Mesenchymal stem cell (in vitro differentiated cells and primary cell): ENCODE measurements around the gene NFATC1.

Experiments used
- DNase-seq: peaks from one replicate; pipeline ENCODE4 v3.0.0-alpha.2; 2013
- H2AFZ ChIP-seq: one replicate; pipeline ENCODE4 v1.6.1; 2013; ENCODE audit warnings: low read depth, mild to moderate bottlenecking, control low read depth, inconsistent platforms, low read length, moderate library complexity
- H2AK5ac ChIP-seq: 2 replicates; pipeline ENCODE4 v1.6.1; 2013; ENCODE audit warnings: low read length, moderate library complexity, mild to moderate bottlenecking, inconsistent platforms; ENCODE audit not compliant: severe bottlenecking
- H2BK120ac ChIP-seq: one replicate; pipeline ENCODE4 v1.6.1; 2013; ENCODE audit warnings: low read depth, mild to moderate bottlenecking, inconsistent platforms, low read length, moderate library complexity
- H2BK12ac ChIP-seq, 2 experiments: one replicate each; pipeline ENCODE4 v1.6.1; 2013; ENCODE audit warnings: inconsistent platforms in 2 of 2, low read length in 2 of 2, mild to moderate bottlenecking in 2 of 2, moderate library complexity in 2 of 2, control low read depth in 1 of 2
- H2BK15ac ChIP-seq: one replicate; pipeline ENCODE4 v1.6.1; 2013; ENCODE audit warnings: mild to moderate bottlenecking, low read depth, inconsistent platforms; ENCODE audit not compliant: poor library complexity, severe bottlenecking
- H2BK5ac ChIP-seq: 2 replicates; pipeline ENCODE4 v1.6.1; 2013; ENCODE audit warnings: low read depth, mild to moderate bottlenecking, low read length, control low read depth, inconsistent platforms; ENCODE audit not compliant: poor library complexity, severe bottlenecking
- H3K14ac ChIP-seq, 2 experiments: one replicate each; pipeline ENCODE4 v1.6.1; 2013; ENCODE audit warnings: inconsistent platforms in 2 of 2, low read length in 2 of 2, control low read depth in 1 of 2, mild to moderate bottlenecking in 1 of 2, moderate library complexity in 1 of 2
- H3K18ac ChIP-seq, 2 experiments: one replicate each; pipeline ENCODE4 v1.6.1; 2013; ENCODE audit warnings: inconsistent platforms in 2 of 2, low read length in 2 of 2, control low read depth in 1 of 2, low read depth in 1 of 2, mild to moderate bottlenecking in 1 of 2
- H3K23ac ChIP-seq, 2 experiments: one replicate each; pipeline ENCODE4 v1.6.1; 2013; ENCODE audit warnings: inconsistent platforms in 2 of 2, low read length in 2 of 2, mild to moderate bottlenecking in 2 of 2, moderate library complexity in 2 of 2, control low read depth in 1 of 2
- H3K27ac ChIP-seq: 2 replicates; pipeline ENCODE4 v1.5.1; 2013; ENCODE audit warnings: mild to moderate bottlenecking, moderate library complexity, low read length, control low read depth, inconsistent platforms; ENCODE audit not compliant: poor library complexity, severe bottlenecking
- H3K27me3 ChIP-seq, 2 experiments: 2 replicates each; pipeline versions ENCODE4 v1.6.1 to v1.7.0; 2013; ENCODE audit warnings: low read length in 2 of 2, mild to moderate bottlenecking in 2 of 2, moderate library complexity in 2 of 2, control low read depth in 1 of 2, inconsistent platforms in 1 of 2; ENCODE audit not compliant: control insufficient read depth in 1 of 2, insufficient read depth in 1 of 2
- H3K36me3 ChIP-seq, 2 experiments: 2 replicates each; pipeline versions ENCODE4 v1.6.1 to v1.7.0; 2013; ENCODE audit warnings: low read length in 2 of 2, control low read depth in 1 of 2, inconsistent platforms in 1 of 2, low read depth in 1 of 2, mild to moderate bottlenecking in 1 of 2; ENCODE audit not compliant: insufficient read depth in 2 of 2, control insufficient read depth in 1 of 2
- H3K4ac ChIP-seq, 2 experiments: one replicate each; pipeline ENCODE4 v1.6.1; 2013; ENCODE audit warnings: inconsistent platforms in 2 of 2, low read length in 2 of 2, mild to moderate bottlenecking in 2 of 2, moderate library complexity in 2 of 2, control low read depth in 1 of 2, low read depth in 1 of 2
- H3K4me1 ChIP-seq: 2 replicates; pipeline ENCODE4 v1.6.1; 2013; ENCODE audit warnings: low read depth, low read length, control low read depth; ENCODE audit not compliant: control insufficient read depth, insufficient read depth
- H3K4me2 ChIP-seq: 2 replicates; pipeline ENCODE4 v1.6.1; 2013; ENCODE audit warnings: low read length, mild to moderate bottlenecking, inconsistent platforms; ENCODE audit not compliant: poor library complexity, severe bottlenecking
- H3K4me3 ChIP-seq, 2 experiments: 2 replicates each; pipeline versions ENCODE4 v1.5.1 to v1.7.0; 2013; ENCODE audit warnings: low read length in 2 of 2, mild to moderate bottlenecking in 2 of 2, control low read depth in 1 of 2, low read depth in 1 of 2; ENCODE audit not compliant: insufficient read depth in 1 of 2
- H3K79me1 ChIP-seq: replicated peaks from 2 replicates; pipeline ENCODE4 v1.6.1; 2013; ENCODE audit warnings: mild to moderate bottlenecking, control low read depth, low read length, inconsistent platforms; ENCODE audit not compliant: poor library complexity, severe bottlenecking
- H3K9ac ChIP-seq: 2 replicates; pipeline ENCODE4 v1.7.0; 2013; ENCODE audit warnings: mild to moderate bottlenecking, low read length, moderate library complexity
- H3K9me3 ChIP-seq: 2 replicates; pipeline ENCODE4 v1.7.0; 2013; ENCODE audit warnings: mild to moderate bottlenecking, low read length; ENCODE audit not compliant: control insufficient read depth
- H4K8ac ChIP-seq: one replicate; pipeline ENCODE4 v1.6.1; 2013; ENCODE audit warnings: inconsistent platforms, mild to moderate bottlenecking, low read length, moderate library complexity
- H4K91ac ChIP-seq: one replicate; pipeline ENCODE4 v1.6.1; 2013; ENCODE audit warnings: mild to moderate bottlenecking, low read length, inconsistent platforms
- WGBS: methylation state at CpG from one replicate; pipeline ENCODE4 v1.1.7; 2013; ENCODE audit warnings: mixed read lengths; 5-methylcytosine and 5-hydroxymethylcytosine counted together

NFATC1 gene

DNA sequence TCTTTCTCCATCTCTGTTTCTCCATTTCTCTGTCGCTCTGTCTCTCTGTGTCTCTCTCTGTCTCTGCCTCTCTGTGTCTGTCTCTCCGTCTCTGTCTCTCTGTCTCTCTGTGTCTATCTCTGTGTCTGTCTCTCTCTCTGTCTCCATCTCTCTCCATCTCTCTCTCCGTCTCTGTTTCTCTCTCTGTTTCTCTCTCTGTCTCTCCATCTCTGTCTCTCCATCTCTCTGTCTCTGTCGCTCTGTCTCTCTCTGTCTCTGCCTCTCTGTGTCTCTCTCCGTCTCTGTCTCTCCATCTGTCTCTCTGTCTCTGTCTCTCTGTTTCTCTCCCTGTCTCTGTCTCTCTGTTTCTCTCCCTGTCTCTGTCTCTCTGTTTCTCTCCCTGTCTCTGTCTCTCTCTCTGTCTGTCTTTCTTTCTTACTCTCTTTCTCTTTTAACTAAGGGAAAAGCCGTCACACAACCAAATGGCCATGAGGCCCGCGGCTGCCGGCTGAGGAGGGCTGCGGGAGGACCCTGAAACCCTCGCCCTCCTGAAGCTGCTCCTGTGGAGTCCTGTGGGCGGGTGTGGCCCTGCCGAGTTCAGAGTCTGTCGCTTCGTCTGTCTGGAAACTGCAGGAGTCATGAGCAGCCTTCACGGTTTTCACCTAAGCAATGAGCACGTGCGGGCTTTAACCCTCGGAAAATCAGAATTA, 29.3 kb downstream of the NFATC1 start:
- no peak overlapping the region for H3K23ac ChIP-seq
- no peak overlapping the region for H2BK120ac ChIP-seq
- no peak overlapping the region for H3K4ac ChIP-seq
- H4K8ac ChIP-seq, result no peak overlapping the region
- H3K4me1 ChIP-seq, result peaks cover 30% of the 10 kb centered on the region
- no peak overlapping the region for H2BK12ac ChIP-seq
- H2BK15ac ChIP-seq, result no peak overlapping the region
- H3K14ac ChIP-seq, result no peak overlapping the region
- H2AK5ac ChIP-seq, result no peak overlapping the region
- H3K4me2 ChIP-seq, result no peak overlapping the region
- 90% methylated on average over 19 of the region's 19 CpGs for WGBS
- no peak overlapping the region for H2BK5ac ChIP-seq
- no peak overlapping the region for H3K4me3 ChIP-seq
- no peak for DNase-seq
- no peak overlapping the region for H4K91ac ChIP-seq
- H3K27ac ChIP-seq, result no peak overlapping the region
- H3K79me1 ChIP-seq, result peaks cover 2% of the 10 kb centered on the region
- H3K9ac ChIP-seq, result no peak overlapping the region
- no peak overlapping the region for H2AFZ ChIP-seq
- H3K18ac ChIP-seq, result no peak overlapping the region
- H3K9me3 ChIP-seq, result no peaks in the 10 kb centered on the region
- H3K27me3 ChIP-seq, result peaks cover 17% of the 10 kb centered on the region in 2 experiments
- H3K36me3 ChIP-seq, result peaks cover 4 to 6% of the 10 kb centered on the region in 2 experiments

DNA sequence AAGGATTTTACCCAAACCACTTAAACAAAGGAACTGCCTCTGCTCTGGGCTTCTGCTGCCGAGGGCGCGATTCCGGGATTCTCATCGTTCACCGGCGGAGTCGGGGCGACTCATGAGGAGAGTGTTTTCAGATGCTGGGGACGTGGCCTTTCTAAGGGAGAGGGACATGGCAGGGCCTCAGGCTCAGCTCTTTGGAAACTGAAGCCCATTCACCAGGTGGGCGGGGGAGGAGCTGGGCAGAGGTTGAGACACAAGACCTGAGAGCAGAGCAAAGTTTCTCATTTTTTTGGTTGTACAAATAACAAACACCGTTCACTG, 29.8 kb downstream of the NFATC1 start:
- Histone ChIP-seq H3K4me3 (no peak overlapping the region), H3K18ac (no peak overlapping the region), H3K23ac (no peak overlapping the region), H3K9me3 (no peaks in the 10 kb centered on the region), H4K8ac (no peak overlapping the region), H3K36me3 (peaks cover 3 to 4% of the 10 kb centered on the region in 2 experiments), H2AFZ (no peak overlapping the region), H2BK5ac (no peak overlapping the region), H3K4ac (no peak overlapping the region), H3K27ac (no peak overlapping the region), H3K79me1 (peaks cover 2% of the 10 kb centered on the region), H3K4me1 (peaks cover 30% of the 10 kb centered on the region), H2BK15ac (no peak overlapping the region), H3K27me3 (peaks cover 17% of the 10 kb centered on the region in 2 experiments), H2BK120ac (no peak overlapping the region), H4K91ac (no peak overlapping the region), H3K4me2 (no peak overlapping the region), H3K14ac (no peak overlapping the region), H2AK5ac (no peak overlapping the region), H3K9ac (no peak overlapping the region), H2BK12ac (no peak overlapping the region)
- DNase-seq, result no peak
- WGBS, result 93% methylated on average over 12 of the region's 12 CpGs

DNA sequence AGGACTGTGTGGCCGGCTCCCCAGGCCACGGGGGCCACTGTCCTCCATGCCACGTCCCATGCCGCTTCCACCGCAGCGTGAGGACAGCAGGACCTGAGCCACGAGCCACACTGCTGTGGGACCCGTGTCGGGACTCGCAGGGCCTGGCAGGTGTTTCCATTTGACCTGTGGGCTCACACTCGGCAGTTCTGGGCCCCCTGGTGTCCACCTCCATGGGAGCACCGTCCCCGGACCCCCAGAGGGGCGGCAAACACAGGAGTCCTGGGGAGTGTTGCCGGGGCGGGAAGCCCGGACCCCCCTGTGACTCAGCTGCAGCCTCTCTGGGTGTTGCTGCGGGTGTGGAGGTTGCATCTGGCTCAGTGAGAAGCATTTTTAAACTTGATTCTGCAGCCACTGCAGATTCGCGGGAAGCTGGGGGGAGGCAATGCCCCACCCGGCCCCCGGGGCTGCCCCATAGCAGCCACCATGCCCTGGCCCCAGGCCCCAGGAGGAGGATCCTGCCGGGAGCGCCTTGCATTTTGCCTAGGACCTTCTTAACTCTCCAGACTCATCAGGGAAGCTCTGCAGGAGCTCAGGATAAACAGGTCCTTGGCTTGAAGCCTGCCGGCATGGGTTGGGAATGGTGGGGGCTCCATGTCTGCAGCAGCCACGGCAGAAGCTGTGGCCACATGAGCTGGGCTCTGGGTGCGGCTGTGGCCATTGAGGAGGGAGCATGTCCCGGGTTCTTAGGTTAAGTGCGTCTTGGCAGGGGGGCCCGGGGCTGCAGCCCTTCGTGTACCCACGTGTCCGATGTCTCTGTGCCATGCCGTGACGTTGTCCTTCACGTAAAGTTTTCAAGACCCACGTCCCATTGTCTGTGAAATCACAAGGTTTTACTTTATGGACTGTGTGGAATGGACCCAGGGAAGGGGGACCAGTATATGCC, 30.9 kb downstream of the NFATC1 start:
- Histone ChIP-seq H3K36me3 (peaks cover 0 to 4% of the 10 kb centered on the region in 2 experiments), H3K4me1 (peaks cover 24% of the 10 kb centered on the region), H3K27ac (no peak overlapping the region), H3K4me3 (no peak overlapping the region), H2AK5ac (no peak overlapping the region), H3K9ac (no peak overlapping the region), H2BK12ac (no peak overlapping the region), H4K8ac (no peak overlapping the region), H4K91ac (no peak overlapping the region), H2AFZ (no peak overlapping the region), H3K14ac (no peak overlapping the region), H2BK120ac (no peak overlapping the region), H3K23ac (no peak overlapping the region), H3K9me3 (no peaks in the 10 kb centered on the region), H3K4me2 (no peak overlapping the region), H2BK15ac (no peak overlapping the region), H3K18ac (no peak overlapping the region), H3K27me3 (peaks cover 13 to 17% of the 10 kb centered on the region in 2 experiments), H2BK5ac (no peak overlapping the region), H3K79me1 (peaks cover 2% of the 10 kb centered on the region), H3K4ac (no peak overlapping the region)
- WGBS, result 92% methylated on average over 34 of the region's 37 CpGs
- DNase-seq, result no peak
